HepG2 (cell line): ENCODE measurements around the gene FBLN7. TPM values are rescaled to one million over a fixed set of nuclear protein-coding genes. Genes with fewer than 3 reads are reported as not detected.
A peak's percentile ranks its signal among the peaks of the same experiment; 100 is the strongest.

Experiments used
- ATAC-seq: fragments of 200-7000 bp; cut with Tn5 transposase; 3 replicates; pipeline ENCODE4 v1.9.1; 2020; ENCODE audit warnings: mild to moderate bottlenecking, moderate library complexity
- BruUV-seq: library from RNA; stranded (reverse); fragments of 400-500 nt; replicated peaks from 2 replicates; lab custom pipeline; 2021; lab: Mats Ljungman, UMichigan
- CTCF ChIA-PET: fragments of 300-600 bp; formaldehyde crosslinking; extraction: SDS; loops from one replicate; lab custom pipeline; 2021; ENCODE audit warnings: low total read pairs, inconsistent platforms, low intra/inter-chr PET ratio; lab: Yijun Ruan, JAX
- POLR2A ChIA-PET: fragments of 350-600 bp; sonication (Branson Sonifier 250); formaldehyde crosslinking; loops from one replicate; lab custom pipeline; 2020; ENCODE audit warnings: antibody characterized with exemption, inconsistent platforms; lab: Yijun Ruan, JAX
- DNase-seq: peaks from one replicate; pipeline ENCODE4 v3.0.0-alpha.2; 2015; ENCODE audit warnings: low spot score
- FAIRE-seq: peaks from 3 replicates; lab custom pipeline; 2011; peaks lifted over from hg19 to GRCh38; lab: Jason Lieb, UNC
- H2AFZ ChIP-seq: one replicate; pipeline ENCODE4 v1.6.1; 2011; ENCODE audit warnings: low read length, inconsistent platforms
- H3K27ac ChIP-seq: fragments of 300-600 bp; 3 replicates; pipeline ENCODE4 v1.8.0; 2011; ENCODE audit warnings: mixed run types, mild to moderate bottlenecking, mixed read lengths, low read length, inconsistent platforms; ENCODE audit not compliant: insufficient read depth; ENCODE audit errors: extremely low read length
- H3K27me3 ChIP-seq, 2 experiments: fragments of 200-600 bp in 1 of 2; 2 replicates in 1 of 2; 3 replicates in 1 of 2; pipeline versions ENCODE4 v1.6.0 to v1.8.0; 2011; ENCODE audit warnings: low read length in 2 of 2, mild to moderate bottlenecking in 2 of 2, moderate library complexity in 2 of 2, inconsistent platforms in 1 of 2; ENCODE audit not compliant: insufficient read depth in 2 of 2, control insufficient read depth in 1 of 2
- H3K36me3 ChIP-seq, 2 experiments: fragments of 200-600 bp in 1 of 2; replicated peaks in 1 of 2; 2 replicates in 1 of 2; 3 replicates in 1 of 2; pipeline versions ENCODE4 v1.5.1 to v1.8.0; 2011; ENCODE audit warnings: low read length in 2 of 2, inconsistent platforms in 1 of 2; ENCODE audit not compliant: insufficient read depth in 2 of 2, control insufficient read depth in 1 of 2
- H3K4me1 ChIP-seq: 2 replicates; pipeline ENCODE4 v1.5.1; 2012; ENCODE audit warnings: low read length, inconsistent platforms; ENCODE audit not compliant: insufficient read depth
- H3K4me2 ChIP-seq: 2 replicates; pipeline ENCODE4 v1.6.0; 2011; ENCODE audit warnings: low read depth, low read length, inconsistent platforms
- H3K4me3 ChIP-seq, 3 experiments: fragments of 200-600 bp in 1 of 3; sonication (generic), shearing (Covaris generic) in 1 of 3; replicated peaks in 1 of 3; 2 replicates each; pipeline ENCODE4 v1.5.1; 2011 to 2016; ENCODE audit warnings: low read length in 3 of 3, inconsistent platforms in 2 of 3, low read depth in 2 of 3, mild to moderate bottlenecking in 2 of 3, control low read depth in 1 of 3, mixed read lengths in 1 of 3; ENCODE audit not compliant: insufficient read depth in 1 of 3
- H3K79me2 ChIP-seq: one replicate; pipeline ENCODE4 v1.6.1; 2011; ENCODE audit warnings: low read length, inconsistent platforms; ENCODE audit not compliant: insufficient read depth
- H3K9ac ChIP-seq: 2 replicates; pipeline ENCODE4 v1.6.0; 2011; ENCODE audit warnings: mild to moderate bottlenecking, low read depth, low read length, inconsistent platforms; ENCODE audit not compliant: insufficient read depth
- H3K9me3 ChIP-seq: 2 replicates; pipeline ENCODE4 v1.5.1; 2012; ENCODE audit warnings: mild to moderate bottlenecking, low read length
- H4K20me1 ChIP-seq: 2 replicates; pipeline ENCODE4 v1.6.0; 2011; ENCODE audit warnings: inconsistent platforms, mild to moderate bottlenecking, low read length, moderate library complexity; ENCODE audit not compliant: insufficient read depth
- HNRNPL ChIP-seq: fragments of 200-400 bp; formaldehyde crosslinking; IDR thresholded peaks from 2 replicates; pipeline ENCODE4 v1.6.1; 2017; ENCODE audit warnings: mild to moderate bottlenecking, low read depth, low read length
- WGBS: methylation state at CpG from one replicate; pipeline ENCODE4 v1.1.6; 2017; ENCODE audit warnings: low lambda C conversion rate; 5-methylcytosine and 5-hydroxymethylcytosine counted together
- in situ Hi-C: cut with HindIII; loops from 2 replicates; pipeline ENCODE4 v1.10.0; 2017; ENCODE audit warnings: low pct_unique_long_range_greater_than_20kb; ENCODE audit not compliant: extremely low pct_ligation_motif_present
- intact Hi-C: fragments of 100-400 bp; cut with micrococcal nuclease; formaldehyde crosslinking; loops from one replicate; pipeline ENCODE4 v1.10.0; 2022; ENCODE audit not compliant: unreplicated experiment
- polyA plus RNA-seq, 8 experiments: library from polyadenylated mRNA; depleted of rRNA in 3 of 8; stranded (reverse) in 7 of 8; unstranded in 1 of 8; fragments of >200 nt; fragmentation: Illumina TruSeq in 4 of 8; extraction: Trizol in 4 of 8; gene quantifications; 2 replicates each; pipeline versions ENCODE4 v1.2.1 to v1.2.3, GENCODE V29; 2011 to 2016; ENCODE audit warnings: low read depth in 4 of 8, missing spikeins in 1 of 8, mixed read lengths in 1 of 8; ENCODE audit not compliant: insufficient read depth in 1 of 8
- total RNA-seq, 5 experiments: library from RNA; depleted of rRNA; stranded (reverse); fragments of >200 nt; fragmentation: Illumina TruSeq; extraction: Trizol; gene quantifications; 2 replicates each; pipeline ENCODE4 v1.2.3, GENCODE V29; 2016; ENCODE audit warnings: low read depth in 1 of 5
- TF ChIP-seq, protein P1 (sequence below): sonication (generic); formaldehyde crosslinking; IDR thresholded peaks from 2 replicates; pipeline ENCODE4 v1.4.0; 2020; ENCODE audit warnings: missing genetic modification reagents
- TF ChIP-seq, protein P2 (sequence below): IDR thresholded peaks from 2 replicates; pipeline ENCODE4 v1.6.1; 2018; ENCODE audit warnings: missing genetic modification reagents, mild to moderate bottlenecking, missing compliant biosample characterization
- TF ChIP-seq, protein P3 (sequence below): sonication (generic); formaldehyde crosslinking; IDR thresholded peaks from 2 replicates; pipeline ENCODE4 v1.5.1; 2020; ENCODE audit warnings: mild to moderate bottlenecking, missing genetic modification reagents, moderate library complexity

FBLN7 gene
- total and polyA plus RNA-seq, 2 of the 13 experiments (the other 11 are each of a cell fraction or from before 2014, with no cell fraction given), result 1.4 to 2.3 TPM

- no peak for FAIRE-seq
- DNase-seq, result no peak
Observed at GRCh38 chr2:112155331-112156151, 17.4 kb downstream of the FBLN7 start.

More at GRCh38 chr2:112155331-112156151, 17.4 kb downstream of the FBLN7 start:
- Histone ChIP-seq H3K9ac (no peak overlapping the region), H3K4me1 (peaks cover 11% of the 10 kb centered on the region), H3K36me3 (no peaks in the 10 kb centered on the region), H3K4me3 (no peak overlapping the region), H3K4me2 (no peak overlapping the region), H3K27me3 (no peaks in the 10 kb centered on the region), H3K9me3 (no peaks in the 10 kb centered on the region), H3K27ac (no peak overlapping the region), H4K20me1 (no peaks in the 10 kb centered on the region), H3K79me2 (no peaks in the 10 kb centered on the region), H2AFZ (no peak overlapping the region)
- POLR2A ChIA-PET, result no interaction called here
- TF ChIP-seq, protein P1, sequence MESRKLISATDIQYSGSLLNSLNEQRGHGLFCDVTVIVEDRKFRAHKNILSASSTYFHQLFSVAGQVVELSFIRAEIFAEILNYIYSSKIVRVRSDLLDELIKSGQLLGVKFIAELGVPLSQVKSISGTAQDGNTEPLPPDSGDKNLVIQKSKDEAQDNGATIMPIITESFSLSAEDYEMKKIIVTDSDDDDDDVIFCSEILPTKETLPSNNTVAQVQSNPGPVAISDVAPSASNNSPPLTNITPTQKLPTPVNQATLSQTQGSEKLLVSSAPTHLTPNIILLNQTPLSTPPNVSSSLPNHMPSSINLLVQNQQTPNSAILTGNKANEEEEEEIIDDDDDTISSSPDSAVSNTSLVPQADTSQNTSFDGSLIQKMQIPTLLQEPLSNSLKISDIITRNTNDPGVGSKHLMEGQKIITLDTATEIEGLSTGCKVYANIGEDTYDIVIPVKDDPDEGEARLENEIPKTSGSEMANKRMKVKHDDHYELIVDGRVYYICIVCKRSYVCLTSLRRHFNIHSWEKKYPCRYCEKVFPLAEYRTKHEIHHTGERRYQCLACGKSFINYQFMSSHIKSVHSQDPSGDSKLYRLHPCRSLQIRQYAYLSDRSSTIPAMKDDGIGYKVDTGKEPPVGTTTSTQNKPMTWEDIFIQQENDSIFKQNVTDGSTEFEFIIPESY (CRISPR knock-in tag), result peak; percentile 15; the same call in 1 of the 2 replicates
- TF ChIP-seq, protein P2, sequence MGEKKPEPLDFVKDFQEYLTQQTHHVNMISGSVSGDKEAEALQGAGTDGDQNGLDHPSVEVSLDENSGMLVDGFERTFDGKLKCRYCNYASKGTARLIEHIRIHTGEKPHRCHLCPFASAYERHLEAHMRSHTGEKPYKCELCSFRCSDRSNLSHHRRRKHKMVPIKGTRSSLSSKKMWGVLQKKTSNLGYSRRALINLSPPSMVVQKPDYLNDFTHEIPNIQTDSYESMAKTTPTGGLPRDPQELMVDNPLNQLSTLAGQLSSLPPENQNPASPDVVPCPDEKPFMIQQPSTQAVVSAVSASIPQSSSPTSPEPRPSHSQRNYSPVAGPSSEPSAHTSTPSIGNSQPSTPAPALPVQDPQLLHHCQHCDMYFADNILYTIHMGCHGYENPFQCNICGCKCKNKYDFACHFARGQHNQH, result no peak
- TF ChIP-seq, protein P3, sequence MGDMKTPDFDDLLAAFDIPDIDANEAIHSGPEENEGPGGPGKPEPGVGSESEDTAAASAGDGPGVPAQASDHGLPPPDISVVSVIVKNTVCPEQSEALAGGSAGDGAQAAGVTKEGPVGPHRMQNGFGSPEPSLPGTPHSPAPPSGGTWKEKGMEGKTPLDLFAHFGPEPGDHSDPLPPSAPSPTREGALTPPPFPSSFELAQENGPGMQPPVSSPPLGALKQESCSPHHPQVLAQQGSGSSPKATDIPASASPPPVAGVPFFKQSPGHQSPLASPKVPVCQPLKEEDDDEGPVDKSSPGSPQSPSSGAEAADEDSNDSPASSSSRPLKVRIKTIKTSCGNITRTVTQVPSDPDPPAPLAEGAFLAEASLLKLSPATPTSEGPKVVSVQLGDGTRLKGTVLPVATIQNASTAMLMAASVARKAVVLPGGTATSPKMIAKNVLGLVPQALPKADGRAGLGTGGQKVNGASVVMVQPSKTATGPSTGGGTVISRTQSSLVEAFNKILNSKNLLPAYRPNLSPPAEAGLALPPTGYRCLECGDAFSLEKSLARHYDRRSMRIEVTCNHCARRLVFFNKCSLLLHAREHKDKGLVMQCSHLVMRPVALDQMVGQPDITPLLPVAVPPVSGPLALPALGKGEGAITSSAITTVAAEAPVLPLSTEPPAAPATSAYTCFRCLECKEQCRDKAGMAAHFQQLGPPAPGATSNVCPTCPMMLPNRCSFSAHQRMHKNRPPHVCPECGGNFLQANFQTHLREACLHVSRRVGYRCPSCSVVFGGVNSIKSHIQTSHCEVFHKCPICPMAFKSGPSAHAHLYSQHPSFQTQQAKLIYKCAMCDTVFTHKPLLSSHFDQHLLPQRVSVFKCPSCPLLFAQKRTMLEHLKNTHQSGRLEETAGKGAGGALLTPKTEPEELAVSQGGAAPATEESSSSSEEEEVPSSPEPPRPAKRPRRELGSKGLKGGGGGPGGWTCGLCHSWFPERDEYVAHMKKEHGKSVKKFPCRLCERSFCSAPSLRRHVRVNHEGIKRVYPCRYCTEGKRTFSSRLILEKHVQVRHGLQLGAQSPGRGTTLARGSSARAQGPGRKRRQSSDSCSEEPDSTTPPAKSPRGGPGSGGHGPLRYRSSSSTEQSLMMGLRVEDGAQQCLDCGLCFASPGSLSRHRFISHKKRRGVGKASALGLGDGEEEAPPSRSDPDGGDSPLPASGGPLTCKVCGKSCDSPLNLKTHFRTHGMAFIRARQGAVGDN (CRISPR knock-in tag), result no peak
- TF ChIP-seq HNRNPL, result peak; percentile 78; the same call in 1 of the 2 replicates
- intact Hi-C loops (no loop called here), in situ Hi-C loops (no loop called here)
- 86% methylated on average over 27 of the region's 27 CpGs for WGBS
- CTCF ChIA-PET, result no interaction called here
- peak; percentile 15; the same call in 2 of the 3 replicates for ATAC-seq
- BruUV-seq, result no TSS peak
